NCI-H526 treated with DMSO at 0.1 percent for 48 hours (cell line): ENCODE results near the gene ARID1B.

Experiments used
- DNase-seq: peaks from one replicate; lab custom pipeline; 2025; lab: John Stamatoyannopoulos, UW

ARID1B gene

GRCh38 chr6:156879186-156879585 lies 102.0 kb downstream of the ARID1B start:
- DNase-seq, result no peak

- no peak for DNase-seq
These were observed 102.4 kb downstream of the ARID1B start for GRCh38 chr6:156879591-156879990.

GRCh38 chr6:156880913-156881312 lies 103.7 kb downstream of the ARID1B start:
- no peak for DNase-seq

- no peak for DNase-seq
These were observed 104.8 kb downstream of the ARID1B start for GRCh38 chr6:156881687-156882629.

GRCh38 chr6:156883497-156884252 lies 106.5 kb downstream of the ARID1B start:
- peak; percentile 21 for DNase-seq

GRCh38 chr6:156884306-156884705 lies 107.1 kb downstream of the ARID1B start:
- no peak for DNase-seq

GRCh38 chr6:156885562-156885961 lies 108.4 kb downstream of the ARID1B start:
- DNase-seq, result no peak

- no peak for DNase-seq
These were observed 109.2 kb downstream of the ARID1B start for GRCh38 chr6:156886409-156886808.

GRCh38 chr6:156887623-156888269 lies 110.6 kb downstream of the ARID1B start:
- DNase-seq, result no peak

- peak; percentile 79 for DNase-seq
These were observed 112.3 kb downstream of the ARID1B start for GRCh38 chr6:156889469-156889868.

GRCh38 chr6:156889986-156890385 lies 112.8 kb downstream of the ARID1B start:
- DNase-seq, result no peak

- DNase-seq, result peak; percentile 40
These were observed 113.6 kb downstream of the ARID1B start for GRCh38 chr6:156890627-156891314.

- no peak for DNase-seq
These were observed 120.8 kb downstream of the ARID1B start for GRCh38 chr6:156897907-156898531.

- no peak for DNase-seq
These were observed 121.9 kb downstream of the ARID1B start for GRCh38 chr6:156899071-156899470.

GRCh38 chr6:156899532-156900135 lies 122.5 kb downstream of the ARID1B start:
- DNase-seq, result no peak

GRCh38 chr6:156900292-156900691 lies 123.1 kb downstream of the ARID1B start:
- no peak for DNase-seq

GRCh38 chr6:156901309-156902019 lies 124.3 kb downstream of the ARID1B start:
- no peak for DNase-seq

- no peak for DNase-seq
These were observed 125.6 kb downstream of the ARID1B start for GRCh38 chr6:156902782-156903181.

- DNase-seq, result no peak
These were observed 127.2 kb downstream of the ARID1B start for GRCh38 chr6:156904176-156904967.
